HG02610 (cell line): ENCODE results near the gene MFSD1.

Source experiments
- ATAC-seq: cut with Tn5 transposase; IDR thresholded peaks from one replicate; pipeline ENCODE4 v1.9.1; 2021; ENCODE audit warnings: mild to moderate bottlenecking, moderate library complexity; ENCODE audit not compliant: unreplicated experiment

The MFSD1 gene

GRCh38 chr3:158809642-158810041 is 7.8 kb downstream of the MFSD1 start:
- no peak for ATAC-seq

GRCh38 chr3:158810823-158811724 is 9.2 kb downstream of the MFSD1 start:
- peak; percentile 39 for ATAC-seq

- no peak for ATAC-seq
Observed at GRCh38 chr3:158819282-158819681, 17.4 kb downstream of the MFSD1 start.

GRCh38 chr3:158820521-158820920 is 18.7 kb downstream of the MFSD1 start:
- no peak for ATAC-seq

GRCh38 chr3:158821847-158822246 is 20.0 kb downstream of the MFSD1 start:
- ATAC-seq: no peak

- ATAC-seq: no peak
Observed at GRCh38 chr3:158823426-158823825, 21.6 kb downstream of the MFSD1 start.

GRCh38 chr3:158827773-158828172 is 25.9 kb downstream of the MFSD1 start:
- no peak for ATAC-seq

- ATAC-seq: no peak
Observed at GRCh38 chr3:158830391-158830790, 28.5 kb downstream of the MFSD1 start.

GRCh38 chr3:158831861-158832260 is 30.0 kb downstream of the MFSD1 start:
- ATAC-seq: no peak

GRCh38 chr3:158835631-158836030 is 33.8 kb downstream of the MFSD1 start:
- no peak for ATAC-seq

- ATAC-seq: no peak
Observed at GRCh38 chr3:158836312-158836711, 34.5 kb downstream of the MFSD1 start.

GRCh38 chr3:158837240-158837639 is 35.4 kb downstream of the MFSD1 start:
- ATAC-seq: no peak

GRCh38 chr3:158839966-158840365 is 38.1 kb downstream of the MFSD1 start:
- no peak for ATAC-seq

GRCh38 chr3:158841387-158841786 is 39.5 kb downstream of the MFSD1 start:
- ATAC-seq: no peak

- ATAC-seq: no peak
Observed at GRCh38 chr3:158842976-158843375, 41.1 kb downstream of the MFSD1 start.

GRCh38 chr3:158845765-158846350 is 44.0 kb downstream of the MFSD1 start:
- peak; percentile 32 for ATAC-seq

GRCh38 chr3:158846803-158847451 is 45.1 kb downstream of the MFSD1 start:
- peak; percentile 95 for ATAC-seq

GRCh38 chr3:158847452-158847821 is 45.6 kb downstream of the MFSD1 start:
- peak; percentile 32 for ATAC-seq

GRCh38 chr3:158847885-158848284 is 46.0 kb downstream of the MFSD1 start:
- ATAC-seq: no peak

GRCh38 chr3:158849757-158850156 is 47.9 kb downstream of the MFSD1 start:
- ATAC-seq: no peak

GRCh38 chr3:158859362-158859761 is 57.5 kb downstream of the MFSD1 start:
- ATAC-seq: no peak

- no peak for ATAC-seq
Observed at GRCh38 chr3:158863247-158863646, 61.4 kb downstream of the MFSD1 start.
